ENCODE measurements around the gene SIGLEC11.

SIGLEC11 gene

GRCh38 chr19:50000841-50001557 is 40.0 kb upstream of the SIGLEC11 start:
- FAIRE-seq (no peak), DNase-seq (ENCODE audit: insufficient read length, low spot score) (no peak)
- TF ChIP-seq POLR2AphosphoS5 (IDR thresholded peaks at IDR 0.05; ENCODE audit: low read depth, low read length) (no peak), TAF1 (IDR thresholded peaks at IDR 0.05; ENCODE audit: low read depth, low read length) (no peak), SPI1 (IDR thresholded peaks at IDR 0.05; ENCODE audit: low read depth, low read length) (no peak), POU2F2 (IDR thresholded peaks at IDR 0.05; ENCODE audit: low read depth, low read length) (no peak), PAX5 (IDR thresholded peaks at IDR 0.05; ENCODE audit: insufficient read depth, low read length, severe bottlenecking) (no peak), POLR2A (IDR thresholded peaks at IDR 0.05; ENCODE audit: low read depth, low read length) (no peak)

DNA sequence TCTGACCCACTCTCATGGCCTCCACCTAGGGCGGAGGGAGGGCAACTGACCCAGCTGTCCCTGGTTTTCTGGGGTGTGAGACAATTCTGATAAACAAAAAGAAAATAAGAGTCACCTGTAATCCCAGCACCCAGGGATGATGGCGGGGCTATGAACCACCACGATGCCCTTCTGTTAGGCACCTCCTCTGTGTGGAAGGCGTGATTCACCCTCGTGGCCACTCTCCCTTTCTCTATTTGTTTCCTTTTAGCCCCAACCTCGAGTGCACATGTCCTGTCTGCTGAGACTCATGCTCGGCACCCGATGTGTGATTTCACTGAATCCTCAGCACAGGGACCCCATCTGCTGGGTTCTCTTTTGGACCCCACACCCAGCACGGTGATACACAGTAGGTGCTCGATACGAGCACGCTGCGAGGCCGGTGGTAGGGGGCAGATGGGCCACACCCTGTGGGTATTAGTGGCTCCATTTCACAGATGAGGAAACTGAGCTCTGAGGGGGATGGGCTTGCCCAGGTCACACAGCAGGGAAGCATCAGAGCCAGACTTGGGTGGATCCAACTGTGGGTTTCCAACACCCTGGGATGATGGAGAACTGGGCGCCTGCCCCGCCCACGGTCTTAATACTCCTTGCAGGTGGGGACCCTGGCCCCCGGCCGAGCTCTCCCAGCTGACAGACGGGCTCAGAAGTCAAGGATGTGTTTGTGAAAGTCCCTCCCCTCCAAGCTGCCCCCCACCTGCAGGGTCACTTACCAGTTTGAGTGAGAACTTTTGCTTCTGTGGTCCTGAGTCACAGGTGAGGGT is 39.3 kb upstream of the SIGLEC11 start:
- FAIRE-seq (no peak), DNase-seq (ENCODE audit: insufficient read length, low spot score) (no peak)
- no peak for TF ChIP-seq SPI1 (IDR thresholded peaks at IDR 0.05; ENCODE audit: low read depth, low read length)
- TF ChIP-seq POLR2A (IDR thresholded peaks at IDR 0.05; ENCODE audit: low read depth, low read length) = no peak
- no peak for TF ChIP-seq PAX5 (IDR thresholded peaks at IDR 0.05; ENCODE audit: insufficient read depth, low read length, severe bottlenecking)
- TF ChIP-seq POLR2AphosphoS5 (IDR thresholded peaks at IDR 0.05; ENCODE audit: low read depth, low read length) = no peak
- no peak for TF ChIP-seq POU2F2 (IDR thresholded peaks at IDR 0.05; ENCODE audit: low read depth, low read length)
- TF ChIP-seq TAF1 (IDR thresholded peaks at IDR 0.05; ENCODE audit: low read depth, low read length) = no peak

DNA sequence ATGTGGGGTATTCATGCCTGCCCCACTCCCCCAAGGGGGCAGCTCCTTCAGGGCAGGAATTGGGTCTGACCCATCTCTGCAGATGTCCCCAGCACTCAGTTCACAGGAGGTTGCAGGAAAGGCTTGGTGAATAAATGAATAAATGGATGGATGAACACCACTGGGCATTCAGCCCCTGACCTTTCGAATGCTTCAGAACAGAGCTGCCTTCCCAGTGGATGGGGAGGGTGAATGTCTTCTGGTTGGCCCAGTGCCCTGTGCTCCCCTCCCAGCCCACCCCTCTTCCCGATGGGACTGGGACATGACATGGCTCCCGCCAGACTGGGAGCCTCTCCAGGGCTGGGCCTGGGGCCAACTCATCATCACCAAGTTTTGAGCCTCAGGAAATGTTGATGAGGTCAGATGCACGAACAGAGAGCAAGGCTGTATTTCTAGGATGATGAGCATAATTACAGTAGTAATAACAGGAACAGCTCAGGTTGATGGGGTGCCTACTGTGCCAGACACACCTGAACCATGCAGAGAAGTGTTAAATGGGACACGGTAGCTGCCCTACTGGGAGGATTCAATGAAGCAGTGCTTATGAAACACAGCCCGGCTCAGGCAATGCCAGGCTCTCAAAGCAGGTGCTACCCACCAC is 38.5 kb upstream of the SIGLEC11 start:
- DNase-seq (ENCODE audit: insufficient read length, low spot score) (no peak), FAIRE-seq (no peak)
- TF ChIP-seq POLR2A (IDR thresholded peaks at IDR 0.05; ENCODE audit: low read depth, low read length) (no peak), SPI1 (IDR thresholded peaks at IDR 0.05; ENCODE audit: low read depth, low read length) (no peak), POU2F2 (IDR thresholded peaks at IDR 0.05; ENCODE audit: low read depth, low read length) (no peak), PAX5 (IDR thresholded peaks at IDR 0.05; ENCODE audit: insufficient read depth, low read length, severe bottlenecking) (no peak), POLR2AphosphoS5 (IDR thresholded peaks at IDR 0.05; ENCODE audit: low read depth, low read length) (no peak), TAF1 (IDR thresholded peaks at IDR 0.05; ENCODE audit: low read depth, low read length) (no peak)

DNA sequence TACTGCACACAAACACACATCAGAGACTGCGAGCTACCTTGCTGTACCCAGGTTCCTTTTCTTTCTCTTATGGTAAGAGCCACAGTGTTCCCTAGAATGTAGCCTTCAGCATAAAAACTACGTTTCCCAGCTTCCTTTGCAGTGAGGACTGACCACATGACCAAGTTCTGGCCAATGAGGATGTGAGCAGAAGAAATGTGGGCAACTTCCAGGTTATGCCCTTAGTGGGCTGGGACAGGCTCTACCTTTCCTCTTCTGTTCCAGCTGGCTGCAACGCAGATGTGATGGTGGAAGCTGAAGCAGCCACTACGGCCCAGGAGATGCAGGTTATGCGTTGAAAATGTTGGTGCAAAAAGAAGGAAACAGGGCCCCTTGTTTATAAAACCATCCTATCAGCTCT is 36.7 kb upstream of the SIGLEC11 start:
- TF ChIP-seq SPI1 (IDR thresholded peaks at IDR 0.05; ENCODE audit: low read depth, low read length) (no peak), POLR2AphosphoS5 (IDR thresholded peaks at IDR 0.05; ENCODE audit: low read depth, low read length) (no peak), TAF1 (IDR thresholded peaks at IDR 0.05; ENCODE audit: low read depth, low read length) (no peak), PAX5 (IDR thresholded peaks at IDR 0.05; ENCODE audit: insufficient read depth, low read length, severe bottlenecking) (no peak), POLR2A (IDR thresholded peaks at IDR 0.05; ENCODE audit: low read depth, low read length) (no peak), POU2F2 (IDR thresholded peaks at IDR 0.05; ENCODE audit: low read depth, low read length) (no peak)
- FAIRE-seq (peak; percentile 84), DNase-seq (ENCODE audit: insufficient read length, low spot score) (peak; percentile 46)

DNA sequence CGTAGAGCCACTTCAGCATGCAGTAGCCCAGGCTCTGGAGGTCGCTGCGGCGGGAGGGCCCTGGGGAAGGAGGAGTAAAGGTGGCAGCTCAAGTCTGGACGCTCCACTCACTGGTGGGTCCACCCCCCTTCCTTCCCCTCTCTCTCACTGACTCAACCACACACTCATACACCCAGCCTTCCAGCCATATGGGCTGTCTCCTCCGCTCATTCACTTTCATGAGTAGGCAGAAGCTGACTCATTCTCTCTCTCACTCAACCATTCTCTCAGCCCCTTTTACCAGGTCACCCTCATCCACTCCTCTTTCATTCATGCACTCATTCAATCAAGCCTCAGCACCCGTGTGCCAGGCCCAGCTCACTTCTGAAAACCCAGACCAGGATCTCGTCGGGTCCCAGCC is 27.5 kb upstream of the SIGLEC11 start:
- FAIRE-seq (no peak), DNase-seq (ENCODE audit: insufficient read length, low spot score) (no peak)
- TF ChIP-seq POLR2A (IDR thresholded peaks at IDR 0.05; ENCODE audit: low read depth, low read length) (no peak), PAX5 (IDR thresholded peaks at IDR 0.05; ENCODE audit: insufficient read depth, low read length, severe bottlenecking) (no peak), POLR2AphosphoS5 (IDR thresholded peaks at IDR 0.05; ENCODE audit: low read depth, low read length) (no peak), TAF1 (IDR thresholded peaks at IDR 0.05; ENCODE audit: low read depth, low read length) (no peak), SPI1 (IDR thresholded peaks at IDR 0.05; ENCODE audit: low read depth, low read length) (no peak), POU2F2 (IDR thresholded peaks at IDR 0.05; ENCODE audit: low read depth, low read length) (no peak)

GRCh38 chr19:49988007-49988406 is 27.0 kb upstream of the SIGLEC11 start:
- FAIRE-seq (no peak), DNase-seq (ENCODE audit: insufficient read length, low spot score) (no peak)
- TF ChIP-seq POLR2A (IDR thresholded peaks at IDR 0.05; ENCODE audit: low read depth, low read length) (no peak), PAX5 (IDR thresholded peaks at IDR 0.05; ENCODE audit: insufficient read depth, low read length, severe bottlenecking) (no peak), TAF1 (IDR thresholded peaks at IDR 0.05; ENCODE audit: low read depth, low read length) (no peak), POLR2AphosphoS5 (IDR thresholded peaks at IDR 0.05; ENCODE audit: low read depth, low read length) (no peak), POU2F2 (IDR thresholded peaks at IDR 0.05; ENCODE audit: low read depth, low read length) (no peak), SPI1 (IDR thresholded peaks at IDR 0.05; ENCODE audit: low read depth, low read length) (no peak)

- DNase-seq (ENCODE audit: insufficient read length, low spot score) = peak; percentile 47
- TF ChIP-seq POU2F2 (IDR thresholded peaks at IDR 0.05; ENCODE audit: low read depth, low read length) = 0 out of 2 replicates have a peak, but pooled peaks have one; percentile 49
- TF ChIP-seq SPI1 (IDR thresholded peaks at IDR 0.05; ENCODE audit: low read depth, low read length) = peak; percentile 95
- no peak for TF ChIP-seq PAX5 (IDR thresholded peaks at IDR 0.05; ENCODE audit: insufficient read depth, low read length, severe bottlenecking)
- TF ChIP-seq TAF1 (IDR thresholded peaks at IDR 0.05; ENCODE audit: low read depth, low read length) = 0 out of 2 replicates have a peak, but pooled peaks have one; percentile 20
- 0 out of 2 replicates have a peak, but pooled peaks have one; percentile 16 for TF ChIP-seq POLR2AphosphoS5 (IDR thresholded peaks at IDR 0.05; ENCODE audit: low read depth, low read length)
- TF ChIP-seq POLR2A (IDR thresholded peaks at IDR 0.05; ENCODE audit: low read depth, low read length) = no peak
- peak; percentile 92 for FAIRE-seq
Observed at GRCh38 chr19:49987159-49987698, 26.3 kb upstream of the SIGLEC11 start.

DNA sequence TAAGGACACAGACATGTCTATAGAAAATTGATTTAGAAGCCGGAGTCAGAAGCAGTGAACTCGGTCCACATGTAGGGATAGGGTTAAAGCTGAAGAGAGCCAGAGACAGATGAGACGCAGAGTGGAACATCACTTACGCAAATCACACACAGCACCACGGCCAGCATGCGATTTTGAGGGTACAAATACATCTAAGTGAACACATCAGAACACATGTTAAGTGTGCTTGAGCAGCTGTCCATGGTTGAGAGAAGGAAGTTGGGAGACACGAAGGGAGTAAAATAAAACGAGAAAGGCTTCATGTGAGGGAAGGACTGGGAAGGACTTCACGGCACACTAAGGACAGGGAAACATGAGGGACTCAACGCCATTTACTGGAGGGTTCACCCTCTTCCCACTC is 25.4 kb upstream of the SIGLEC11 start:
- TF ChIP-seq SPI1 (IDR thresholded peaks at IDR 0.05; ENCODE audit: low read depth, low read length) (no peak), POU2F2 (IDR thresholded peaks at IDR 0.05; ENCODE audit: low read depth, low read length) (no peak), POLR2AphosphoS5 (IDR thresholded peaks at IDR 0.05; ENCODE audit: low read depth, low read length) (no peak), PAX5 (IDR thresholded peaks at IDR 0.05; ENCODE audit: insufficient read depth, low read length, severe bottlenecking) (no peak), TAF1 (IDR thresholded peaks at IDR 0.05; ENCODE audit: low read depth, low read length) (no peak), POLR2A (IDR thresholded peaks at IDR 0.05; ENCODE audit: low read depth, low read length) (no peak)
- DNase-seq (ENCODE audit: insufficient read length, low spot score) (no peak), FAIRE-seq (no peak)

Measured in GM12891 (cell line).